HG03175 (cell line): Measurements from ENCODE around the gene GSTO2.
A peak's percentile ranks its signal among the peaks of the same experiment; 100 is the strongest.

Source experiments
- ATAC-seq: cut with Tn5 transposase; IDR thresholded peaks from one replicate; pipeline ENCODE4 v1.9.1; 2021; ENCODE audit warnings: mild to moderate bottlenecking, moderate library complexity; ENCODE audit not compliant: unreplicated experiment

Gene GSTO2

GRCh38 chr10:104337521-104337984, 68.6 kb downstream of the GSTO2 start:
- peak; percentile 53 for ATAC-seq

DNA sequence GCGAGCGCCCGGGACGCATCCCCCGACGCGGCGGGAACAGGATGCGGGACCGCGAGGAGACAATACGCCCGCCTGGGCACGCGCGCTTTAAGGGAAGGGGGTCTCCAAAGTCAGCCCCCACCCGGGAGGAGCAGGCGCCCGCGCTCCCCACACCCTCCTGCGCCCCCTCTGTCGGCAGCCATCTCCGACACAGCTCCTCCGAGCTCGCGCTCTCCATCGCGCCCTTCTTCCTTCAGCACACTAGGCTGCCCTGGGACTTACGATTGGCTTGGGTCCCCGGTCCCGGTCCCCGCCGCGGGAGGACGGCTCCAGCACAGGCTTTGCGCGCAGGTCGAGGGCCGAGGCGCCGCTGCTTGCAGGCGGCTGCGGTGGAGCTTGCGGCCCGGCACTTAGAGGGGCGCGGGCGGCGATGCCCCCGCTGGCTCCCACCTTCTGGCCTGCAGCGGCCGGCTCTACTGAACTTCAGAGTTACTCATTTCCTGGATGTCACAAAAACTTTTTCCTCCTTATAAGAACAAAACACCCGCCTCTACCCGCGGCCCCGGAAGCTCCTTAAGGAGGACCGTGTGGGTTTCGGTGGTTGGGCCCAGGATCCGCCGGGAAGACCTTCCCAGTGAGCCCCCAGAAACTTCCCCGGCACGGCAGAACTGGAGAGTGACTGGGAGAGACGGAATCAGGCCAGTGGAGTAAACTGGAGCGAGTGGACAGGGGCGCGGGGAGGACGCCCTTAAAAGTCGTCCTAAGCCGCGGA, 69.2 kb downstream of the GSTO2 start, which contains the start of gene ITPRIP:
TSS of gene ITPRIP (minus strand) at position 481 of the 751 bp plus-strand sequence. CDS start 22,414 bp downstream, outside the sequence.
- ATAC-seq: peak; percentile 69

DNA sequence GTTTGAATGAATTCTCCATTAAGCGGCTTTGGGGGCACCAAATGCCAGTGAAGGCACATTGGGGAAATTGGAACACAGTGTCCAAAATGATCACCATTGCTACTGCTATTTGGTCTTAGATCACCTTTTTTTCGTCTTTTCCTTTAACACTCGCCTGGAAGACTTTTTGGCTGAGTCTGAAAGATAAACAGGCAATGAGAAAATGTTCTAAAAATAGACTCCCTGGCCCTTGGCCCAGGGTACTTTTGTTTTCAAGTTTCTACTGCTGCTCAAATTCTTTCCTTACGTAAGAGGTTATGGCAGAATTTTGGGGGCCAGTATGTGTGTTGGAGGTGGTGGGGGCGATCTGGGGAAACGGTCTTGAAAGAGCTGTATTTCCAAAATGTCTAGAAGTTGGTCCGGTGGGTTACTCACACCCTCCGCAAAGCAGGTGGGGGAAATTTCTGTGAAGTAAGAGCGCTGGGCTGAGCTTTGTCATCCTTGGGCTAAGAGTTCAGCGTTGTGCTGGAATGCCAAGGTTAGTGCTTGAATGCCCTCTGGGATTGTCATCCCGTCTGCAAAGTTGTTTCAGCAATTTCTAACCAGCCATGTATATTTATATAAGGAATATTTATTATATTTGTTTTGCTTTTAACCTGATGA, 70.6 kb downstream of the GSTO2 start:
- ATAC-seq: no peak

GRCh38 chr10:104340111-104340526, 71.1 kb downstream of the GSTO2 start:
- no peak for ATAC-seq

- ATAC-seq: no peak
Observed at GRCh38 chr10:104340641-104341040, 71.7 kb downstream of the GSTO2 start.

GRCh38 chr10:104342941-104343411, 74.0 kb downstream of the GSTO2 start:
- ATAC-seq: no peak

GRCh38 chr10:104344219-104344618, 75.2 kb downstream of the GSTO2 start:
- ATAC-seq: no peak

GRCh38 chr10:104345515-104345914, 76.5 kb downstream of the GSTO2 start:
- no peak for ATAC-seq

DNA sequence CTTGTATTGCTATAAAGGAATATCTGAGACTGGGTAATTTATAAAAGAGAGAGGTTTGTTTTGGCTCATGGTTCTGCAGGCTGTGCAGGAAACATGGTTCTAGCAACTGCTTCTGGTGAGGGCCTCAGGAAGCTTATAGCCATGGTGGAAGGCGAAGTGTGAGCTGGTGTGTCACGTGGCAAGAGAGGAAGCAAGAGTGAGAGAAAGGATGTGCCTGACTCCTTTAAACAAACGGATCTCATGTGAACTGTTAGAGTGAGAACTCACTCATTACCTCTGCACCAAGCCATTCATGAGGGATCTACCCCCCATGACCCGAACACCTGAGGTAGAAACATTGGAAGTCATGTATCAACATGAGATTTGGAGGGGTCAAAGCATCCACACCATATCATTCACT, 77.0 kb downstream of the GSTO2 start:
- no peak for ATAC-seq

DNA sequence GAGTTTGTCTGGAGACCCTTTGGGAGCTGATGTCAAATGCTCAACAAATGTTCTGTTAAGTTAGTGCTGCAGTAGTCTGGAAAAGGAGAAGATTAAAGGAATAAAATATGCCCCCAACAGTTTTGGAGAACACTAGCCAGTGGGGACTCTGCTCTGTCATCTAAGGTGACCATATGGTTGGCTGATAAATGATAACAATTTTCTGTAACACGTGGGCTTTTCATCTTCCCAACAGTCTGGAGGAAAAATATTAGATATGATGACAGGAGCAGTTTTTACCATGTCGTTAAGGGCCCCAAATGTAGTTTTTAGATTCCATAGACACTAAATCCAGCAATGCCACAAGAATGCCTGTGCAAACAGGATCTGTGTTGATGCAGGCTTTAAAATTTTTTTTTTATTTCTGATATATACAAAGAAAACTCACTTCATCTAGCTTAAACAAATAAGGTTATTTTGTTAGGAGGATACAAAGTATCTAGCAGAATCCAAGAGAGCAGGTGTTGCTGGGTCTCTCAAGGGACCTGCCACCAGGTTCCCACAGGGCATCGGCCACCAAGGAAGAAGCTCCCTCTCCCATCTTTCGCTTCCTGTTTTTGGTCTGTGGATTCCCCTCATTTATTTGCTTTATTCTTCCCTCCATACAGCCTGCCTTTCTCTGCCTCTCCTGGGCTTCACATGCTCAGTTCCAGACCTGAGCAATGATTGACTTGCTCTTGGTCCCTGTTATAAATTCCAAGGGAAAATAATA, 78.5 kb downstream of the GSTO2 start:
- ATAC-seq: no peak

GRCh38 chr10:104348601-104349000, 79.6 kb downstream of the GSTO2 start:
- ATAC-seq: no peak

DNA sequence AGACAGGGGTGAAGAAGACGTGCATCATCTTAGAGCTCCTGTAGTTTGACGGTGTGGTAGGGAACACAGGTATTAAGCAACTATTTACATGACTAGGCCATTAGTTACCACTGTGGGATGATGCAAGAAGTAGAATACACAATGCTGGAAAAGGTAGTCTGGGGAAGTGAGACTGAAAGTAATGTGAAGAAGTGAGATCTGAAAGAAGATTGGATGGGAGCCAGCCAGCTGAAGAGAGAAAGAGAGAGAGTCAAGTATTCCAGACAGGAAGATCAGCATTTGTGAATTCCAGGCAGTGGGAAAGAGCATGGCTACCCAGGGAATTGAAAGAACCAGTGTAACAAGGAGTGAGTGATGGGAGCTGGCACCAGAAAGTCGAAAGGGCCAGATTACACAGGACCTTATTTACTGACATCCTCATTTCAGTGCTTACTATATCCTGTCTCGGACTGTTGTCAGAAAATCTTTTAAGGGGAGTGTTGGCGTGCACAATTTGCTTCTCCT, 80.7 kb downstream of the GSTO2 start:
- peak; percentile 67 for ATAC-seq

DNA sequence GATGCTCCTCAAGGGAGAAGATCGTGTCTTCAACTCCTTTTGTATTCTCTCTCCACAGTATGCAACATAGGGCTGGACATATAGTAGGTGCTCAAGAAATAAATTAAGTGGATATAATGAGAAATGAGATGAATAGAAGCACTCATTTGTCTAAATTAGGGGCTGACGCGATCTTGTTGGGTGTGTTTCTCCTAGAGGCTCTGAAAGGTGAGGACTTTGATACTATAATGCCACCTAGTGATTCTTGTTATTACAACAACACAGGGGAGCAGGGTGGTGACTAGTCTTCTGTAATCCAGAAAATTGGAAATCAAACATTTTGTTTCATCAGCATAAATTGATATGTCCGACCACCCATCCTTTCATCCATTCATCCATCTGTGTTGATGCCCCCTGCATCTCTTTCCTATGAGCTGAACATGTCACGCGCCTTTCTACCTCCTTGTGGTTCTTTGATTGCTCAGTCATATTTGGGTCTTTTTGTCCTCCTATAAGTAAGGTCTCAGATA, 81.2 kb downstream of the GSTO2 start:
- ATAC-seq: peak; percentile 39

DNA sequence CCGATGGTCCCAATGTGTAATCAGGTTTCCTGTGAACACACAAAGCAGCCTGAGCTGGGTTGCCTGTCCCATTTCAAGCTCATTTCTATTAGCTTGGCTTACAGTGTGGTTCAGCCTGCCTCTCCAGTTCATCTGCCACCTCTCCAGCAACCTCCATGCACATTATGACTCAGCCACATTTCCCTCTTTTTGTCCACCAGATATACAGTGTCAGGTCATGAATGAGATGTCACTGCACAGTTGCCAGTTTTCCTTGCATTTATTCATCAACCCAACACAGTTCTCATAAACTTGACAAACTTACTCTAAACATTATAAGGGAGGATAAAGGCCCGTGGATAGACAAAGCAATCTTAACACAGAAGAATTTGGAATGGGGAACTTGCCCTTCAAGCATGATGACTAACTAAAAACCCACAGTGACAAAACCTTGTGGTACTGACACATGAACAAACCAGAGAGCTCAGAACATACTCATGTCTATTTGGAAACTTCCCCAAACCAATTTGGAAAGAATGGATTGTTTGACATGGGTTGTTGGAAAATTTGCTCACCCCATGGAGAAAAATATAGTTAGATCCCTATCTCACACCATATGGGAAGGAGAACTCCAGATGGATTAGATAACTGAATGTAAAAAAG, 82.2 kb downstream of the GSTO2 start:
- peak; percentile 20 for ATAC-seq

GRCh38 chr10:104351919-104352318, 82.9 kb downstream of the GSTO2 start:
- ATAC-seq: peak; percentile 17

DNA sequence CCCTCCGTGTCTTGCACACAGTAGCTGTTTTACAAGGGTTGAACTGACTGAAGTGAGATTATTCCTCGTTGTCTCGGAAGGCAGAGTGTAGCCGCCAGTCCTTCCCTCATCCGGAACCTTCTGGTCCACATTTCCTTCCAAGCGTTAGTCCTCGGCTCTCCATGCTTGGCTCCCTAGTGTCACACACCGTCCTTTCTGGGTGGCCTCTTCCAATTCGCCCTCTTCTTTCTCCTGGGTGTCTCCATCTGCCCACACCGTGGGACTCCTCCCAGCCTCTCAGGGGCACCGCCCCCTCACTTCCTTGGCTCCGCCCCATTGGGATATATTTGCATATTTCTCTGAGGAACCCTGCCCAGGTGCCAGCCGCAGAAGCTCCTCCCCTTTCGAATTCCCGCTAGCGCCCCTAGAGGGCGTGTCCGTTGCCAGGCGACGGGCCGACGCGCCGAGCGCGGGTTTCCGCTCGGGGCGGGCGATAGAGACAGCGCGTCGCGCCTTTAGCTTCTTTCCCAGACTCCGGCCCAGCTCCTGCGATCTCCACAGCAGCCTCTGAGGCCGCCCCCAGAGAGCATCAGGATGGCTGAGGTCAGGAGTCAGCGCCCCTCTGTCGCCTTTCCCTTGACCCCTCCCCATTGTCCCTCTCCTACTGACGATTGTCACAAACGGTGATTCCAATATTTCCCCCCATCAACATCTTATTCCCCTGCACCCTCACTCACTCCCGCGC, 84.5 kb downstream of the GSTO2 start, which contains the start of gene CFAP58:
TSS of gene CFAP58 (plus strand) at position 509 of the 724 bp plus-strand sequence. CDS start at position 574, 65 bp downstream.
- peak; percentile 59 for ATAC-seq
